Peyer's patch (tissue), 4 donors: Measurements from ENCODE around the gene ARMC3. TPM values are rescaled to one million over a fixed set of nuclear protein-coding genes. Genes with fewer than 3 reads are reported as not detected.

Experiments
- DNase-seq, 3 donors: peaks; one replicate each; pipeline ENCODE4 v3.0.0-alpha.2; 2017 to 2019
- H3K27ac ChIP-seq, 4 donors: fragments of 200-600 bp; sonication (generic); one replicate each; pipeline ENCODE4 v1.5.1; 2016 to 2019
- H3K27me3 ChIP-seq, 2 donors: fragments of 200-600 bp; sonication (generic); one replicate each; pipeline ENCODE4 v1.5.1; 2019
- H3K36me3 ChIP-seq, 3 donors: fragments of 200-600 bp; sonication (generic); one replicate each; pipeline ENCODE4 v1.5.1; 2016 to 2019
- H3K4me1 ChIP-seq, 4 donors: fragments of 200-600 bp; sonication (generic); one replicate each; pipeline ENCODE4 v1.5.1; 2016 to 2019
- H3K4me3 ChIP-seq, 4 donors: fragments of 200-600 bp; sonication (generic); 1 replicate in 3 of 4; 2 replicates in 1 of 4; pipeline ENCODE4 v1.5.1; 2016 to 2019; ENCODE audit warnings: mild to moderate bottlenecking in 1 of 4
- H3K9me3 ChIP-seq, 4 donors: fragments of 200-600 bp; sonication (generic); one replicate each; pipeline ENCODE4 v1.5.1; 2016 to 2019; ENCODE audit warnings: mild to moderate bottlenecking in 1 of 4
- POLR2A ChIP-seq, 2 donors: fragments of 450-650 bp; IDR thresholded peaks; one replicate each; pipeline ENCODE4 v1.5.1; 2017; ENCODE audit warnings: antibody characterized with exemption in 2 of 2, mild to moderate bottlenecking in 2 of 2, moderate library complexity in 2 of 2
- total RNA-seq, 4 donors: library from RNA; depleted of rRNA; stranded (reverse); fragments of >200 nt; gene quantifications; one replicate each; pipeline ENCODE4 v1.1.0, GENCODE V29; 2016
- TF ChIP-seq, protein P1 (sequence below), 6 experiments: fragments of 450-650 bp in 4 of 6; fragments of 200-600 bp in 2 of 6; sonication (generic) in 1 of 6; IDR thresholded peaks; one replicate each; pipeline ENCODE4 v1.5.1; 2017 to 2019; ENCODE audit warnings: antibody characterized with exemption in 6 of 6, mild to moderate bottlenecking in 3 of 6, moderate library complexity in 1 of 6

The ARMC3 gene
- total RNA-seq, 4 donors from 2014 or later: not detected

DNA sequence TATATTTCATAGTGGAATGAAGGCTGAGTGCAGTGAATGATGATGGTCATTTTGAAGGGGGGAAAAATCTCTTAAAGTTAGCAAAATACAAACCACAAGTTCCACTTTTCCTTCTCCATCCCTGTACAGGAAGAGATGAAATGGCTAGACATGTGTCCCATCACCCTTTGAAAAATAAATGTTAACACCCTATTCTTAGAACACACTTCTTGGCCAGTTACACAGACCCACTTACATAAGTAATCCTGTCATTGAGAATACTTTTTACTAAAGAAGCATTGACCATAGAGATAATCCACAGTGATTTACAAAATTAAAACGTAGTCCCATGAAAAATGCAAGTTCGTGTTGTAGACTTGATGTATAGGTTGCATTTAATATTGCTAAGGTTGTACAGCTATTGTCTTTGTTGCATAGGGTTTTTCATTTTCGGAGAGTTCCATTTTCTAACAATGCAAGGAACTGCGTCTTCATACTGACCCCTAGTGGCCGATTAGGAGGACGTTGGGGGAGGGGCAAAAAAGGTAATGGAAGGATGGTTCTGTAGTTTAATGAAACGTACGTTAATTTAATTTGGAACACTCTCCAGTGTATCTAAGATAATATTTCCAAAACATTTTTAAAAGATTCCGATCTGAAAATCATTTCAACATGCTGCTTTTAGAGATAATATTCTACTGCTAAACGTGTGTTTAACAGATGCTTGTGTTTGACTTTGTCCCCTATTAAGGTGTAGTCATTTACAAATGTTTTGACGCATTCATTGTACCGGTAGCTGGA lies 60.9 kb downstream of the ARMC3 start:
- no peaks in the 10 kb centered on the region for H3K27me3 ChIP-seq
- no peak overlapping the region for H3K4me3 ChIP-seq
- no peaks in the 10 kb centered on the region for H3K9me3 ChIP-seq
- H3K27ac ChIP-seq: no peak overlapping the region
- TF ChIP-seq, protein P1, sequence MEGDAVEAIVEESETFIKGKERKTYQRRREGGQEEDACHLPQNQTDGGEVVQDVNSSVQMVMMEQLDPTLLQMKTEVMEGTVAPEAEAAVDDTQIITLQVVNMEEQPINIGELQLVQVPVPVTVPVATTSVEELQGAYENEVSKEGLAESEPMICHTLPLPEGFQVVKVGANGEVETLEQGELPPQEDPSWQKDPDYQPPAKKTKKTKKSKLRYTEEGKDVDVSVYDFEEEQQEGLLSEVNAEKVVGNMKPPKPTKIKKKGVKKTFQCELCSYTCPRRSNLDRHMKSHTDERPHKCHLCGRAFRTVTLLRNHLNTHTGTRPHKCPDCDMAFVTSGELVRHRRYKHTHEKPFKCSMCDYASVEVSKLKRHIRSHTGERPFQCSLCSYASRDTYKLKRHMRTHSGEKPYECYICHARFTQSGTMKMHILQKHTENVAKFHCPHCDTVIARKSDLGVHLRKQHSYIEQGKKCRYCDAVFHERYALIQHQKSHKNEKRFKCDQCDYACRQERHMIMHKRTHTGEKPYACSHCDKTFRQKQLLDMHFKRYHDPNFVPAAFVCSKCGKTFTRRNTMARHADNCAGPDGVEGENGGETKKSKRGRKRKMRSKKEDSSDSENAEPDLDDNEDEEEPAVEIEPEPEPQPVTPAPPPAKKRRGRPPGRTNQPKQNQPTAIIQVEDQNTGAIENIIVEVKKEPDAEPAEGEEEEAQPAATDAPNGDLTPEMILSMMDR (IDR thresholded peaks at IDR 0.05): peak; percentile 82 to 97 (median 94)
- no peak for TF ChIP-seq POLR2A (IDR thresholded peaks at IDR 0.05)
- no peaks in the 10 kb centered on the region for H3K36me3 ChIP-seq
- peak in 2 of 3 donors; percentile 57 to 87 for DNase-seq
- no peaks in the 10 kb centered on the region for H3K4me1 ChIP-seq

DNA sequence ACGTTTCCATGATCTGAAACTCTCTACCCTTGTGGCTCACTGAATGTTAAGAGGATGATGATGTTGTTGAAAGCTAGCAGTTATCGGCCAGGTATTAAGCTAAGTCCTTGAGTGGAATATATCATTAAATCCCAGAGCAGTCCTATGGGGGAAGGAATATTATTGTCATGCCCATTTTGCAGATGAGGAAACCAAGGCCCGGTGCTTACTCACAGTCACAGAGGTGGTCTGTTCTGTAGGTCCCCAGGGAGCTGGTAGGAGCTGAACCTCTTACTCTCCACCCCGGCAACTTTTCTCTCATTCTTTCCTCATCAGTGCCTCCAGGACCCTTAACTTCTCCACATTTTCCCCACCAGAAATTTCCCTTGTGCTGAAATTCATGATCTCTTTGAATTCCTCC lies 62.6 kb downstream of the ARMC3 start:
- no peaks in the 10 kb centered on the region for H3K4me1 ChIP-seq
- no peaks in the 10 kb centered on the region for H3K9me3 ChIP-seq
- no peak overlapping the region for H3K4me3 ChIP-seq
- H3K27me3 ChIP-seq: no peaks in the 10 kb centered on the region
- H3K36me3 ChIP-seq: no peaks in the 10 kb centered on the region
- TF ChIP-seq POLR2A (IDR thresholded peaks at IDR 0.05): no peak
- TF ChIP-seq, protein P1 (IDR thresholded peaks at IDR 0.05): no peak
- no peak overlapping the region for H3K27ac ChIP-seq
- DNase-seq: no peak

DNA sequence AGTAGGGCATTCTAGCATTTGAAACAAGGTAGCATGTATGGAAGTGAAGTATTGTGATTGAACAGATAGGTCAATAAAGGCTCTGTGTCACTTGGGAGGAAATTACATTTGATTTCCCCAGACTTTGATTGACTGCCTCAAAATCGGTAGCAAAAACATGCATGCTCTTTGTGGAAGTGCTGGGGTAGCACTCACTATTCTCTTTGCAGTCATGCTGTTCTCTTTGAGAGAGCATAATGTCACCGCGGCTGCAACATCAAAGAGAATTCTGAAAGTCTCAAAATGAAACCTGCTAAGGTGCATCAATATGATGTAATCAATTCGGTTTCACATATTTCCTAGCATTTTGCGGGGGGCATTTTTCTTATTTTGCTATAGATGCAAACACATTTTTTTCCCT lies 64.2 kb downstream of the ARMC3 start:
- Histone ChIP-seq H3K27me3 (no peaks in the 10 kb centered on the region), H3K27ac (no peak overlapping the region)
- DNase-seq: no peak

DNA sequence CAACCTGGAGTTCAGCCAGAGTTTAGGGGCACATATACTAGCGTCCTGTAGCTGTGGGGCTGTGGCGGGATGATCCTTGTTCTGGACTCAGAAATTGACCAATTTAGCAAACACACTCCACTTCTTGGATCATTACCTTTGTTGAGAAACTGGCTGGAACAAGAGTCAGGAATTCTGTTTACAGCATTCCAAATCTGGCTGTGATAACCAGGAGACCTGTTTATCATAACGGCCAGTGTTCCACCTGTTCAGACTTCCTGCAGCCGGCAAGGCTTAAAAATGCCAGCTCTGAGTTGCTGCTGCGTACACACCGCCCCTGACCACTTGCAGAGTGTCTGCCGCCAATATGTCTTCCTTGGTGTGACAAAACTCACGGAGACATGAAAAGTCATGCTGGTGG lies 64.8 kb downstream of the ARMC3 start:
- DNase-seq: no peak
- Histone ChIP-seq H3K4me1 (no peaks in the 10 kb centered on the region), H3K27me3 (no peaks in the 10 kb centered on the region), H3K9me3 (no peaks in the 10 kb centered on the region), H3K36me3 (no peaks in the 10 kb centered on the region), H3K4me3 (no peak overlapping the region), H3K27ac (no peak overlapping the region)
- no peak for TF ChIP-seq POLR2A (IDR thresholded peaks at IDR 0.05)
- TF ChIP-seq, protein P1 (IDR thresholded peaks at IDR 0.05): no peak

More for the DNA sequence above, 64.2 kb downstream of the ARMC3 start:
- H3K4me3 ChIP-seq: no peak overlapping the region
- H3K36me3 ChIP-seq: no peaks in the 10 kb centered on the region
- no peaks in the 10 kb centered on the region for H3K4me1 ChIP-seq
- no peaks in the 10 kb centered on the region for H3K9me3 ChIP-seq
- TF ChIP-seq, protein P1 (IDR thresholded peaks at IDR 0.05): no peak
- TF ChIP-seq POLR2A (IDR thresholded peaks at IDR 0.05): no peak

DNA sequence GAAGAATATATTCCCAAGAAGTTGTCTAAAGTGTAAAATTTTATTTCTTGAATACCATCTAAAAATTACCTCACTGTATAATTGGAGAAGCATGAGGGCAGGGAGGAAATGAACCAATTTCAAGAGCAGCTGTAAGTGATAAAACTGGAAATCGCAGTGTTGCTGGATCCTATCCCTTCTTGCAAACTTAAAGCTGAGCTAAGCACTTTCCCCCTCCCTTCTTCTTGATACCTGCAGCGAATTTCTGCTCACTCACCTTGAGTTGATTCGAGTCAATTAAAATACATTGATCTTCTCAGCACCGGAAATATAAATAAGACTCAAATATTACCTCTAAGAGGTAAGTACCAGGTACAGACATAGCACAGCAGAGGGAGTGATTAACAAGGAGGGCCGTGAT lies 65.5 kb downstream of the ARMC3 start:
- DNase-seq: no peak
- no peaks in the 10 kb centered on the region for H3K36me3 ChIP-seq
- H3K4me3 ChIP-seq: no peak overlapping the region
- H3K27me3 ChIP-seq: no peaks in the 10 kb centered on the region
- no peaks in the 10 kb centered on the region for H3K4me1 ChIP-seq
- no peaks in the 10 kb centered on the region for H3K9me3 ChIP-seq
- no peak for TF ChIP-seq POLR2A (IDR thresholded peaks at IDR 0.05)
- TF ChIP-seq, protein P1 (IDR thresholded peaks at IDR 0.05): no peak
- H3K27ac ChIP-seq: no peak overlapping the region
